Stimulated activated naive CD8-positive, alpha-beta T cell treated with anti-CD3 and anti-CD28 coated beads, Interleukin-15, Interleukin-2, amounts not matched to agents 100 U/mL and 50 U/mL, for 24 hours (primary cell): ENCODE results near the gene SMIM36.
"Not testable (repeated sequence)": the region's sequence is repeated elsewhere in the genome, so short reads cannot be mapped to it uniquely, and the experiment has no call there.

Experiments
- ATAC-seq: fragments of 150-1000 bp; cut with Tn5 transposase; one replicate; pipeline ENCODE4 v1.10.0; 2021
- DNase-seq: peaks from one replicate; pipeline ENCODE4 v3.0.0; 2021

SMIM36 gene

GRCh38 chr17:55414983-55415382 lies 96.3 kb downstream of the SMIM36 start:
- no peak for DNase-seq

DNA sequence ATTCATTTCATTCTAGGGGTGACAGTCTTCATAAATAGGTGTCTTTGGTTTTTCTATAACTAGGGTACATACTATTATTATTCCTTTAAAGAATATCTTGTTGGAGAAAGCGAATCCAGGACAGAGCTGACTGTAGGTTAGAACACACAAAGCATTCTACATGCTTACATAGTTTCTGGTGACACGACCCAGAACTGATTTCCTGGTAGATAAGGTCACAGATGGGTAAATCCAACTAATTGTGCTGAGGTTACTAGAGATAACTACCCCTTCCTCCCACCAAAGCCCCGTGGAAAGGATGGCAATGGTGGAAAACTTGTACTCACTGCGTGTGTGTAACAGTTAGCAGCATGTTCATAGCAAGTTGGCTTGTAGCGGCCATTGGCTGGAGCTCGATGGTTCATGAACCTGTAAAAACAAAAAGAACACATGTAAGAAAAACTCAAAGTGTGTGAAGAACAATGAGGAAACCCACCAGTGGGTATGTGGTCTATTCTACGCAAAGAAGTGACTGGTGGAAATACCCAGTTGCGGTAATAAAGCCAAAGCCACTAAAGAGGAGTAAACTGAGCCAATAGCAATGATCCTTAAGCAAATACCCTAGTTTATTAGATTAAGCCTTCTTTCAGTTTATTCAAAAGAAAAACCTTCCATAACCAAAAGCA lies 97.3 kb downstream of the SMIM36 start:
- ATAC-seq = peak; percentile 61

More at GRCh38 chr17:55414983-55415382, 96.3 kb downstream of the SMIM36 start:
- no peak for ATAC-seq

GRCh38 chr17:55411463-55411855 lies 99.8 kb downstream of the SMIM36 start:
- DNase-seq (no peak), ATAC-seq (no peak)

More for the DNA sequence above, 97.3 kb downstream of the SMIM36 start:
- DNase-seq = peak; percentile 19

DNA sequence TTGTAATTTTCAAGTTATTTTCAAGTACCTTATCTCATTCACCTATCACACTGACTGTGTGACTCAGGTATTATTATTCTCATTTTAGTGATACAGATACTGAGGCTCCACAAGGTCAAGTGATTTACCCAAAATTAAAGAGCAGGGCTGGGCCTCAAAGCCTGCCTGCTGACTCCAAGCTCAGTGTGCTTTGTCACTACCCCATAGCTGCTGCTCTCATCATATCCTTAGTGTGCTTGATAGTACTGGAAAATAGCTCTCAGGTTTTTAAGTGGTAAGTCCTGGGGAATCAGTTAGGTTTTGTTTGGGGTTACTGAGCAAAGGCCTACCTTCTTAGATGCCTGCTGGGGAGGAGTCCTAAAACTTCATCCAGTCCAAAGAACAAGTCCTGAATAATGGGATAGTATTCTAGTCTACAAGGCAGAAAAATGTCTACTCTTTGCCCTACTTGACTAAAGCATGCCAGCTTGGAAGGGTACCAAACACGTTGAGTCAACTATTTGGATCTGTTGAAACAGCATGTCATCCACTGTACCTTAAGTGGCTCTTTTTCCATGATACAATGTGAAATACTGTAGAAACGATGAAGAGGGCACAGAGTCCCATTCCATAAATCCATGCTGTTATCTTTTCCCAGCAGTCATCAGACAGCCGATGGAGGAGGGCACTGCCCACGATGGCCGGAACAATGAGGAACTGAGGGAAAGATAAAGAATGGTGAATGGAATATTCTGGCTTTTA lies 100.4 kb downstream of the SMIM36 start:
- ATAC-seq = no peak
- DNase-seq = no peak

- ATAC-seq = no peak
- DNase-seq = no peak
Observed at GRCh38 chr17:55409030-55409800, 102.0 kb downstream of the SMIM36 start.

DNA sequence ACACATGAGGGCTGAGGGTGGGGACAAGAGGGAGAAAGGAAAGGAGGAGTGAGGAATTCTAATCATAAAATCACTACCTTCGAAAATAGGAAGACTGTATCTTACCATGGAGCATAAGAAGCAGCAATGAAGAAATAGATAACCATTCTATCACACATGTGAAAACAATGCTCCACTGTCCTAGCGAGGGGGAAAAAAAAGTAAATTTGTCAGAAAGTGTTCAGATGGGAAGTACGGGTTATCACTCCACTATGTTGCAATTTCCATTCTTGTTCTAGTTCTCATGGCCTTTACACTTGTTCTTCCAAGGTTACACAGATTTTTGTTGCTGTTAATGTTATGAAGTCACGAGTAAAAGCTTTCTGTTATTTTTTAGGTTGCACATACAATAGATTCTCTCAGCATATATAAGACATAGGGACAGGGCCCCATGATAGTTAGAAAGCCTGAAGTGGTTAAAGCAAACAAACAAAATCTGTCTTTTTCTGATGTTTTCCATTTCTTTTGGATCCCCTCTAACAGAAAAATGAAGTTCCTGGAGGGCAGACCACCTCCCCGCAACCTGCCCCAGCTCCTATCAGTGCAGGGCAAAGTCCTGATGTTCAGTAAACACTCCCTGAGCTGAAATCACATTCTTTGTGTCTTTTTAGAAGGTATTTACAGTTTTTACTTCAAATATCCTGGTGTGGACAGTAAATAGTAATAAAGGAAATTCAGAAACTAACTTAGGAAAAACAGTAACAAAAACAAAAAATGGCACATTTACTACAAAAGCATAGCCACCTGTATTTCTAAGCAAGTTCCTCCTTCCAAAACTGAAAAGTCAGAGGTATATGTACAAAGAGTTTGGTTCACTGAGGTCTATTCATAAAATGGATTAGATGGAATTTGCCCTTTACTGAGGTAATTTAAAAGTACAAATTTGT lies 103.3 kb downstream of the SMIM36 start:
- DNase-seq (no peak), ATAC-seq (no peak)

- ATAC-seq = no peak
- DNase-seq = no peak
Observed at GRCh38 chr17:55405600-55405999, 105.7 kb downstream of the SMIM36 start.

GRCh38 chr17:55404197-55404596 lies 107.1 kb downstream of the SMIM36 start:
- not testable (repeated sequence) for ATAC-seq, DNase-seq

GRCh38 chr17:55402374-55402773 lies 108.9 kb downstream of the SMIM36 start:
- DNase-seq (no peak), ATAC-seq (no peak)
